GM12891 (cell line): Measurements from ENCODE around the gene NET1. TPM values are rescaled to one million over a fixed set of nuclear protein-coding genes. Genes with fewer than 3 reads are reported as not detected.

Experiments used
- DNase-seq: peaks from one replicate; pipeline ENCODE4 v3.0.0; 2011; ENCODE audit warnings: low spot score; ENCODE audit not compliant: insufficient read length
- FAIRE-seq: peaks from 2 replicates; lab custom pipeline; 2011; peaks lifted over from hg19 to GRCh38; lab: Jason Lieb, UNC
- PAX5 ChIP-seq: IDR thresholded peaks from 2 replicates; pipeline ENCODE4 v1.6.1; 2011; ENCODE audit warnings: low read length, moderate library complexity, mild to moderate bottlenecking; ENCODE audit not compliant: insufficient read depth, severe bottlenecking
- POLR2A ChIP-seq: IDR thresholded peaks from 2 replicates; pipeline ENCODE4 v1.6.1; 2011; ENCODE audit warnings: low read depth, low read length, control low read depth
- POLR2AphosphoS5 ChIP-seq: IDR thresholded peaks from 2 replicates; pipeline ENCODE4 v1.6.1; 2011; ENCODE audit warnings: low read depth, low read length, control low read depth
- POU2F2 ChIP-seq: IDR thresholded peaks from 2 replicates; pipeline ENCODE4 v1.6.1; 2011; ENCODE audit warnings: low read depth, mild to moderate bottlenecking, control low read depth, low read length, moderate library complexity
- SPI1 ChIP-seq: IDR thresholded peaks from 2 replicates; pipeline ENCODE4 v1.6.1; 2011; ENCODE audit warnings: low read depth, low read length, control low read depth
- TAF1 ChIP-seq: IDR thresholded peaks from 2 replicates; pipeline ENCODE4 v1.6.1; 2011; ENCODE audit warnings: low read depth, low read length, control low read depth
- polyA plus RNA-seq: library from polyadenylated mRNA; unstranded; fragments of >200 nt; gene quantifications from one replicate; pipeline ENCODE4 v1.2.1, GENCODE V29; 2012; ENCODE audit warnings: low read depth, missing spikeins, inconsistent platforms; ENCODE audit not compliant: missing spikeins

NET1 gene, protein sequence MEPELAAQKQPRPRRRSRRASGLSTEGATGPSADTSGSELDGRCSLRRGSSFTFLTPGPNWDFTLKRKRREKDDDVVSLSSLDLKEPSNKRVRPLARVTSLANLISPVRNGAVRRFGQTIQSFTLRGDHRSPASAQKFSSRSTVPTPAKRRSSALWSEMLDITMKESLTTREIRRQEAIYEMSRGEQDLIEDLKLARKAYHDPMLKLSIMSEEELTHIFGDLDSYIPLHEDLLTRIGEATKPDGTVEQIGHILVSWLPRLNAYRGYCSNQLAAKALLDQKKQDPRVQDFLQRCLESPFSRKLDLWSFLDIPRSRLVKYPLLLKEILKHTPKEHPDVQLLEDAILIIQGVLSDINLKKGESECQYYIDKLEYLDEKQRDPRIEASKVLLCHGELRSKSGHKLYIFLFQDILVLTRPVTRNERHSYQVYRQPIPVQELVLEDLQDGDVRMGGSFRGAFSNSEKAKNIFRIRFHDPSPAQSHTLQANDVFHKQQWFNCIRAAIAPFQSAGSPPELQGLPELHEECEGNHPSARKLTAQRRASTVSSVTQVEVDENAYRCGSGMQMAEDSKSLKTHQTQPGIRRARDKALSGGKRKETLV
- polyA plus RNA-seq, result 11.7 TPM

DNA sequence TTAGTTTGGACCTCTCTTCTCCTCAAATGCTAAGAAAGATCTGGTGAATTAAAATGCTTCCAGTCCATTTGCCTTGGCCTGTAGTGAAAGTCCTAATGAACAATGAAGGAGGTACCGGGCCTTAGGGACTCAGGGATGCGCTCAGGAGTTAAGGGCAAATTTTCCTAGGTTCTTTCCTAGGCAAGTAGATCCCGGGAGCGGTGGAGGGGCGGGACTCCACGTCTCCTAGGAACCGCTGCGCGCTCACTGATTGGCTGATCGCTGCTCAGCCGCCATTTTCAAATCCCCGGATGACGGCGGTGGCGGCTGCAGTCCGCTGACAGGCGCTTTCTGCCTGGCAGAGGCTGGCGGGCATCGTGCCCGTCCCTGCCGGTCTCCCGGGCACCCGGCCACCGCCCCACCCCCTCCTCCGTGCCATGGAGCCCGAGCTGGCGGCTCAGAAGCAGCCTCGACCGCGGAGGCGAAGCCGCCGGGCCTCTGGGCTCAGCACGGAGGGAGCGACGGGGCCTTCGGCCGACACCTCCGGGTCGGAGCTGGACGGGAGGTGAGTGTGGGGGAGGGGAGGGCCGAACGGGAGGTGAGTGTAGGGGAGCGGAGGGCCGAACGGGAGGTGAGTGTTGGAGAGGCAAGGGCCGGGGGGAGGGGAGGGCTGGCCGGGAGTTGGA lies at the start of gene NET1:
NET1 (plus strand) TSS at position 281 of the 665 bp plus-strand sequence; CDS start at position 417, 136 bp downstream.
- FAIRE-seq (peak; percentile 93), DNase-seq (peak; percentile 80)
- TF ChIP-seq POU2F2 (no peak), POLR2A (no peak), TAF1 (no peak), PAX5 (no peak), SPI1 (no peak), POLR2AphosphoS5 (no peak)

DNA sequence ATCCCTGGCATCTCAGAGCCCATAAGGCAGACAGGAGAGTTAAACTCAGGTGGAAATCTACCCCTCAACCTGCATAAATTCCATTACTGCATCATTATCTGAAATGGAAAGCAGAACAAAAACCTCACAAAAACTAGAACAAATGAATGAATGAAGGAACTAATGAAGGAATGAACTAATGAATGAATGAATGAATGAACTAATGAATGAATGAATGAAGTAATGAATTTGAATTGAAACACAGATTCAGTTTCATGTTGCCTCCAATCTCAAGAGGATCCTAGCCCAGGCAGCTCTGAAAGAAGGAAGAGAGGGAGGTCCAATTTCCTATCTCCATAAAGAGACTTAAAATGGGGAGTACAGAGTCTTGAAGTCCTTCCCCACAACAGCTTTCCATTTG lies 49.5 kb upstream of the NET1 start:
- FAIRE-seq, result no peak

DNA sequence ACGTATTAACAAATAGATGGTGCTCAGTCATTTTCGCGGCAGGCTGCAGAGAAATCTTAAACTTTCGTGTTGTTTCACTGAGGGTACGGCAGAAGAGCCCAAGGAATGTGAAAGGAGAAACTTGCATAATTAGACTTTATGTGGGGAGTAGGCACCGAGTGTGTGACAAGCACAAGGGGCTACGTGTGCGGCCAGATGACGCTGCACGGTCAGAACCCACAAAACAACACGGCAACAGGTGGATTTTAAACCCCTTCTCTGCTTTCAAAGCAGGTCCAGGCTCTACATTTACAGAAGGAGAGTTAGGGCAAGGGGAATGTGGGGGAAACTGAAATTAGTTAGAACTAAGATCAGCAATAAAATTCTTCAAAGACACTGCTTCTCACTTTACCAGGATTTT lies 48.0 kb upstream of the NET1 start:
- DNase-seq (no peak), FAIRE-seq (no peak)
- TF ChIP-seq SPI1 (no peak), PAX5 (no peak), POU2F2 (no peak)

More for the DNA sequence above, 49.5 kb upstream of the NET1 start:
- DNase-seq, result no peak
- TF ChIP-seq POLR2AphosphoS5 (no peak), POU2F2 (no peak), POLR2A (no peak), TAF1 (no peak), PAX5 (no peak), SPI1 (no peak)

DNA sequence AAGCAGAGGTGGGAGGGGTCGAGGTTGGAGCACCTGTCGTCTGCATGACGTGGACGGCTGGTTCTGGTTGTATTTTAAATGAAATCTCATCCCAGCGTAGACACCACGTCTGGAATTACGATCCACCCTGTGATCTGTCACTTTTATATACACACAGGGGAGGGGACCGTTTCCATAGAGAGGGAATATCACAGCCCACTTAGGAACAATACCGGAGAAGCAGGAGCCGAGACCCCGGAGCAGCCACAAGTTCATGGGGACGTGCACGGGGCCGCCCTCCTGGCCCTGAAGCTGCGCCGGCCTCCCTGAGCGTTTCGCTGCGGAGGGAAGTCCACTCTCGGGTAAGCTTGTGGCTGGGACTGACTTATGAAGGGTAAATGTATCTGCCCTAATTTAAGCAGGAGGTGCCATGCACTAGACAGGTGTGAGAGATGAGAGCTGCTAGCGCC lies 47.4 kb upstream of the NET1 start, which contains the start of gene UCN3:
UCN3 (plus strand) TSS at position 77 of the 449 bp plus-strand sequence. CDS start 8,755 bp downstream, outside the sequence.
- DNase-seq, result no peak
- no peak for TF ChIP-seq TAF1
- TF ChIP-seq SPI1, result no peak
- TF ChIP-seq POU2F2, result no peak
- no peak for TF ChIP-seq POLR2A
- no peak for TF ChIP-seq POLR2AphosphoS5
- no peak for TF ChIP-seq PAX5

DNA sequence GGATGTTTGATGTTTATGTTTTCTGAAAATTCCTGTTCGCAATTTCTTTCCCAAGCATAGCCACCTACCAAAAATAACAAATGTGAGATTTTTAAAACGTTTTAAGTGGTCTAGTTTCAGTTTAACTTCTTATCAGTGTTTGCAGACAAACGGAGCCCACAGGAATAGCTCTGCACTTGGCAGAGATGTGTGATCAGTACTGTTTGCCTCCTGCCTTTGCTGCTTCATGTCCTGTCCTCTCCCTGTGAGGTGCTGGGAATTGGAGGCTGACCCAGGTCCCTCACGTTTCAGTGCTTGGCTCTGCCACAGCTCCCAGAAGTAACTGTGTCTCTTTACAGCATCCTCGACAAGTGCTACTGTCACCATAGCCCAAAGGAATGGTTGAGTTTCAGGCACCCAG lies 46.4 kb upstream of the NET1 start:
- FAIRE-seq, result no peak
- no peak for TF ChIP-seq POLR2AphosphoS5
- no peak for TF ChIP-seq TAF1
- TF ChIP-seq POLR2A, result no peak
- no peak for TF ChIP-seq POU2F2
- no peak for DNase-seq

More for the DNA sequence above, 47.4 kb upstream of the NET1 start, which contains the start of gene UCN3:
- no peak for FAIRE-seq

DNA sequence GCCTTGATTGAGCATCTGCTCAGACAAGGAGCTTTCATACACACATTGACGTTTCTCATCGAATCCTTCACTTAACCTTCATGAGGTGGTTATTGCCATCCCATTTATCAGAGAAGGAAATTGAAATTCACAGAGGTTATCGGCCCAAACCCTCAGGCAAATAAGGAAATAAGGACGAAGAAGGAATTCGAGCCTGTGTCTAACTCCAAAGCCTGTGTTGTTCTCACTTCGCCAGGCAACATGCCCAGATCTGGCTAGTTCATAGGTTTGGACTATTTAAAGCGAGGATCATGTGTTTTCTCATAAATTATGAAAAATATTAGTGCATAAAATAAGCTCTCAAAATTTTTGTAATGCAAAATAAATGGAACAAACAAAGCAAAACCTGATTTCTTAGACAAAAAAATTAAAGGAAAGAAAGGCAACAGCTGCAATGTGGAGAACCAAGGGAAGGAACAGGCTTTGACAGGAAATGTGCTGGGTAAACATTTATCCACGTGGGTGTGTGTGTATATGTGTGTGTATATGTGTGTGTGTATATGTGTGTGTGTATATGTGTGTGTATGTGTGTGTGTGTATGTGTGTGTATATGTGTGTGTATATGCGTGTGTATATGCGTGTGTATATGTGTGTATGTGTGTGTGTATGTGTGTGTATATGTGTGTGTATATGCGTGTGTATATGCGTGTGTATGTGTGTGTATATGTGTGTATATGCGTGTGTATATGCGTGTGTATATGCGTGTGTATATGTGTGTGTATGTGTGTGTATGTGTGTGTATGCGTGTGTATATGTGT lies 42.8 kb upstream of the NET1 start:
- no peak for TF ChIP-seq POLR2A
- TF ChIP-seq POLR2AphosphoS5, result no peak
- no peak for TF ChIP-seq PAX5
- TF ChIP-seq POU2F2, result no peak
- no peak for TF ChIP-seq SPI1
- TF ChIP-seq TAF1, result no peak
- FAIRE-seq, result no peak
- DNase-seq, result no peak

DNA sequence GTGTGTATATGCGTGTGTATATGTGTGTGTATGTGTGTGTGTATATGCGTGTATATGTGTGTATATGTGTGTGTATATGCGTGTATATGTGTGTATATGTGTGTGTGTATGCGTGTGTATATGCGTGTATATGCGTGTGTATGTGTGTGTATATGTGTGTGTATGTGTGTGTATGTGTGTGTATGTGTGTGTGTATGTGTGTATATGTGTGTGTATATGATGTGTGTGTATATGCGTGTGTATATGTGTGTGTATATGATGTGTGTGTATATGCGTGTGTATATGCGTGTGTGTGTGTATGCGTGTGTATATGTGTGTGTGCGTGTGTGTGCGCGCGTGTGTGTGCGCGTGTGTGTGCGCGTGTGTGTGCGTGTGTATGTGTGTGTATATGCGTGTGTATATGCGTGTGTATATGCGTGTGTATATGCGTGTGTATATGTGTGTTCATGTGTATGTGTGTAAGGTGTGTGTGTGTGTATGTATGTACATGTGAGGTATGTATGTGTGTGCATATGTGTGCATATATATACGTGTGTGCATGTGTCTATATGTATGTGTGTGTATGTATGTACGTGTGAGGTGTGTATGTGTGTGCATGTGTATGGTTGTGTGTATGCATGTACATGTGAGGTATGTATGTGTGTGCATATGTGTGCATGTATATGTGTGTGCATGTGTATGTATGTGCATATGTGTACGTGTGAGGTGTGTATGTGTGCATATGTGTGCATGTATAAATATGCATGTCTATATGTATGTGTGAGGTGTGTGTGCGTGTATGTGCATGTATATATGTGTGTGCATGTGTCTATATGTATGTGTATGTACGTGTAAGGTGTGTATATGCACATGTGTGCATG lies 41.6 kb upstream of the NET1 start:
- DNase-seq, result no peak
- FAIRE-seq, result no peak
- no peak for TF ChIP-seq PAX5
- no peak for TF ChIP-seq TAF1
- TF ChIP-seq SPI1, result no peak
- no peak for TF ChIP-seq POLR2AphosphoS5

DNA sequence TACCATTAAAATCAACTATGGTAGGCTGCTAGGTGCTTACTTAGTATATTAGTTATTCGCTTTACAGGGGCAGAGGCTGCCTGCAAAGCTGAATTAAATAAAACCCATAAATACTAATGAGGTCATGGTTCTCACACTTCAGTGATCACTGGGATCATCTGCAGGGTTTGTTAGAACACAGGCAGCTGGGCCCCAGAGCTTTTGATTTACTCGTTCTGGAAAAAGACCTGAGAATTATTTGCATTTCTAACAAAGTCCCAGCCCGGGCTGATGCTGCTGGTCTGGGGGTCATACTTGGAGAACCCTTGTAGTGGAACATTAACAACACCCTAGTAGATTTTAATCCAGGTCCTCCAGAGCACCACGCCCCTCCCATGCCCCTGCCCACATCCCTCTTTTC lies 39.0 kb upstream of the NET1 start:
- DNase-seq (no peak), FAIRE-seq (no peak)
- TF ChIP-seq POLR2A, result no peak
- TF ChIP-seq TAF1, result no peak
- no peak for TF ChIP-seq PAX5
- no peak for TF ChIP-seq POLR2AphosphoS5
- no peak for TF ChIP-seq SPI1
- TF ChIP-seq POU2F2, result no peak
